ENCODE measurements around the gene C14orf180. TPM values are rescaled to one million over a fixed set of nuclear protein-coding genes. Genes with fewer than 3 reads are reported as not detected.

The C14orf180 gene
- total RNA-seq, 3 donors from 2014 or later, result 0.19 to 0.61 (median 0.54) TPM

- DNase-seq (no peak), ATAC-seq (no peak)
- Histone ChIP-seq H3K9me3 (no peaks in the 10 kb centered on the region), H3K4me3 (no peak overlapping the region), H3K4me1 (ENCODE audit: low read depth) (no peaks in the 10 kb centered on the region), H3K36me3 (ENCODE audit: low read depth) (no peaks in the 10 kb centered on the region)
- intact Hi-C loops (cut with DNase I, micrococcal nuclease), result no loop called here
- TF ChIP-seq CTCF (IDR thresholded peaks at IDR 0.05), result no peak
Measured at GRCh38 chr14:104637546-104638003, 58.0 kb downstream of the C14orf180 start.

- no peak for DNase-seq
- TF ChIP-seq CTCF (IDR thresholded peaks at IDR 0.05), result no peak
- no peaks in the 10 kb centered on the region for H3K4me1 ChIP-seq (ENCODE audit: low read depth)
- no peak for ATAC-seq
- no peaks in the 10 kb centered on the region for H3K9me3 ChIP-seq
- intact Hi-C loops (cut with DNase I, micrococcal nuclease), result no loop called here
- no peaks in the 10 kb centered on the region for H3K36me3 ChIP-seq (ENCODE audit: low read depth)
- no peak overlapping the region for H3K4me3 ChIP-seq
Measured at GRCh38 chr14:104638190-104638589, 58.6 kb downstream of the C14orf180 start.

- no peak overlapping the region for H3K4me3 ChIP-seq
- DNase-seq (no peak), ATAC-seq (no peak)
- H3K9me3 ChIP-seq, result no peaks in the 10 kb centered on the region
- TF ChIP-seq CTCF (IDR thresholded peaks at IDR 0.05), result no peak
- no peaks in the 10 kb centered on the region for H3K36me3 ChIP-seq (ENCODE audit: low read depth)
- intact Hi-C loops (cut with DNase I, micrococcal nuclease), result no loop called here
- H3K4me1 ChIP-seq (ENCODE audit: low read depth), result no peaks in the 10 kb centered on the region
Measured at GRCh38 chr14:104638927-104639450, 59.4 kb downstream of the C14orf180 start.

GRCh38 chr14:104639471-104639870, 59.9 kb downstream of the C14orf180 start:
- no peak for DNase-seq
- ATAC-seq, result no peak
- intact Hi-C loops (cut with DNase I, micrococcal nuclease), result no loop called here

More at GRCh38 chr14:104639471-104639870, 59.9 kb downstream of the C14orf180 start:
- TF ChIP-seq CTCF (IDR thresholded peaks at IDR 0.05), result no peak
- H3K36me3 ChIP-seq (ENCODE audit: low read depth), result no peaks in the 10 kb centered on the region
- H3K4me3 ChIP-seq, result no peak overlapping the region
- H3K9me3 ChIP-seq, result no peaks in the 10 kb centered on the region
- no peaks in the 10 kb centered on the region for H3K4me1 ChIP-seq (ENCODE audit: low read depth)

Other genes with a start within 250 kb of the C14orf180 start
- gene TMEM179, start 25.0 kb downstream of the C14orf180 start, total RNA-seq, result 1 to 10 TPM in 1 of 3 donors, under 1 TPM in 2; 0.64 to 8.4 (median 0.82) TPM
- gene INF2, start 109.9 kb downstream of the C14orf180 start, total RNA-seq, result 100 to 1,000 TPM; 132 to 216 (median 176) TPM
- gene ADSS1, start 144.5 kb downstream of the C14orf180 start, total RNA-seq, result 1 to 10 TPM; 2.0 to 6.0 (median 4.2) TPM
- 10 to 100 TPM; 38.7 to 82.4 (median 60.4) TPM for gene SIVA1, start 173.4 kb downstream of the C14orf180 start, total RNA-seq
- gene AKT1, start 216.0 kb downstream of the C14orf180 start, total RNA-seq, result 100 to 1,000 TPM; 122 to 176 (median 128) TPM
- 10 to 100 TPM in 1 of 3 donors, 1 to 10 TPM in 2; 6.5 to 10.6 (median 7.8) TPM for gene ZBTB42, start 221.3 kb downstream of the C14orf180 start, total RNA-seq

All from mucosa of descending colon (tissue), 3 donors.